Loucy (cell line): Measurements from ENCODE around the gene EIF4H.

ENCODE experiments used
- H2AFZ ChIP-seq: fragments of 200-600 bp; sonication (generic); 2 replicates; pipeline ENCODE4 v1.6.0; 2016; ENCODE audit warnings: antibody characterized with exemption, mild to moderate bottlenecking, low read length, moderate library complexity
- H3F3A ChIP-seq: fragments of 200-600 bp; 2 replicates; pipeline ENCODE4 v1.6.0; 2016; ENCODE audit warnings: antibody characterized with exemption, low read depth, mild to moderate bottlenecking
- H3K27me3 ChIP-seq: fragments of 200-600 bp; sonication (generic); 2 replicates; pipeline ENCODE4 v1.6.1; 2014; ENCODE audit warnings: low read length, mild to moderate bottlenecking; ENCODE audit not compliant: insufficient read depth, poor library complexity, severe bottlenecking
- H3K36me3 ChIP-seq: fragments of 200-600 bp; sonication (generic); 2 replicates; pipeline ENCODE4 v1.6.1; 2016; ENCODE audit warnings: low read length; ENCODE audit not compliant: insufficient read depth
- H3K4me1 ChIP-seq: fragments of 200-600 bp; sonication (generic); 2 replicates; pipeline ENCODE4 v1.5.1; 2014; ENCODE audit warnings: low read length, mild to moderate bottlenecking; ENCODE audit not compliant: insufficient read depth, poor library complexity, severe bottlenecking
- H3K4me2 ChIP-seq: fragments of 200-600 bp; sonication (generic); 2 replicates; pipeline ENCODE4 v1.6.0; 2014; ENCODE audit warnings: antibody characterized with exemption, low read length, low read depth, mild to moderate bottlenecking; ENCODE audit not compliant: poor library complexity, severe bottlenecking
- H3K4me3 ChIP-seq: fragments of 200-600 bp; sonication (generic); 2 replicates; pipeline ENCODE4 v1.5.1; 2014; ENCODE audit warnings: low read length, mild to moderate bottlenecking, mixed read lengths; ENCODE audit not compliant: poor library complexity, severe bottlenecking
- H3K79me2 ChIP-seq: fragments of 200-600 bp; sonication (generic); 2 replicates; pipeline ENCODE4 v1.6.1; 2014; ENCODE audit warnings: low read length; ENCODE audit not compliant: insufficient read depth
- H3K9ac ChIP-seq: fragments of 200-600 bp; sonication (generic); 2 replicates; pipeline ENCODE4 v1.6.0; 2014; ENCODE audit warnings: mild to moderate bottlenecking, low read depth, low read length, moderate library complexity; ENCODE audit not compliant: poor library complexity, severe bottlenecking
- H3K9me2 ChIP-seq: fragments of 200-600 bp; sonication (generic); replicated peaks from 2 replicates; pipeline ENCODE4 v1.6.1; 2016; ENCODE audit warnings: low read depth, low read length, mixed read lengths
- H3K9me3 ChIP-seq: fragments of 200-600 bp; sonication (generic); 2 replicates; pipeline ENCODE4 v1.6.1; 2014; ENCODE audit warnings: mild to moderate bottlenecking, antibody characterized with exemption, low read length, low read depth; ENCODE audit not compliant: insufficient read depth
- H4K20me1 ChIP-seq: fragments of 200-600 bp; sonication (generic); 2 replicates; pipeline ENCODE4 v1.6.0; 2014; ENCODE audit warnings: antibody characterized with exemption, low read length, mild to moderate bottlenecking; ENCODE audit not compliant: insufficient read depth, poor library complexity, severe bottlenecking
- EZH2phosphoT487 ChIP-seq: fragments of 200-600 bp; IDR thresholded peaks from 2 replicates; pipeline ENCODE4 v1.6.1; 2018; ENCODE audit warnings: antibody characterized with exemption, mild to moderate bottlenecking, moderate library complexity, borderline replicate concordance
- TF ChIP-seq, protein P1 (sequence below): fragments of 200-600 bp; sonication (generic); conservative IDR thresholded peaks from 2 replicates; pipeline ENCODE4 v1.5.1; 2014; ENCODE audit warnings: mild to moderate bottlenecking, antibody characterized with exemption, low read length

EIF4H gene

DNA sequence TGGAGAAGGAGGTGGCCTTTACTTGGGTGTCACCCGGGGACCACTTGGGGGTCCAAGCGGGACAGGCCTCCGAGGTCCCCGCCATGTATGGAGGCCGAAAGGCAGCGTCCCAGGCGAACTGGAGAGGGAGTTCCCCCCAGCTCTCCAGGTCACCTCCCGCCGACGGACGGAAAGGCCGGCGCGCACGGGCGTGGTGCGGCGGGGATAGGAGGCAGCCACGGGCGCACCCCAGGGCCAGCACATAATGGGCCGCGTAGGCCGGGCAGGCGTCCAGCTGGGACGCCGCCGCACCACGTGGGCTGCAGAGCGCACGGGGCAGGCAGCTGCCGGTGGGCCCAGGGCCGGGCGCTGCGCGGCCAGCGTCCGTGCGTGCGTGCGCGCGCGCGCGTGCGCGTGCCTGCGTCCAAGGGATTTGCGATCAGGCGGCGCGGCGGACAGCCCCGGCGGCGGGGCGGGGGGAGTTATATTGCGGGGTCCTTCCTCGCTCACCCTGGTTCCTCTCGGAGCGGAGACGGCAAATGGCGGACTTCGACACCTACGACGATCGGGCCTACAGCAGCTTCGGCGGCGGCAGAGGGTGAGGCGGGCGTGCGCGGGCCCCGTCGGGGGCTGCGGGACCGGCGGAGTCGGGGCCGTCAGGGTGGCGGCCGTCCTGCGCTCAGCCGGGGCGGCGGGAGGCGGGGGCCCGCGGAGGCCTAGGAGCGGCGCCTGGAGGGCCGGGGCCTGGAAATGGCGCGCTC lies at the start of gene EIF4H:
Gene EIF4H, plus strand, starts transcription at position 491 of the 740 bp plus-strand sequence. Its CDS starts 28 bp downstream, at position 519.
- no peaks in the 10 kb centered on the region for H3K9me2 ChIP-seq
- H3K4me1 ChIP-seq = peaks cover 40% of the 10 kb centered on the region
- H3K36me3 ChIP-seq = peaks cover 6% of the 10 kb centered on the region; the same call in 1 of the 2 replicates
- peaks cover 63% of the 10 kb centered on the region for H3K79me2 ChIP-seq
- no peak for TF ChIP-seq EZH2phosphoT487
- TF ChIP-seq, protein P1, sequence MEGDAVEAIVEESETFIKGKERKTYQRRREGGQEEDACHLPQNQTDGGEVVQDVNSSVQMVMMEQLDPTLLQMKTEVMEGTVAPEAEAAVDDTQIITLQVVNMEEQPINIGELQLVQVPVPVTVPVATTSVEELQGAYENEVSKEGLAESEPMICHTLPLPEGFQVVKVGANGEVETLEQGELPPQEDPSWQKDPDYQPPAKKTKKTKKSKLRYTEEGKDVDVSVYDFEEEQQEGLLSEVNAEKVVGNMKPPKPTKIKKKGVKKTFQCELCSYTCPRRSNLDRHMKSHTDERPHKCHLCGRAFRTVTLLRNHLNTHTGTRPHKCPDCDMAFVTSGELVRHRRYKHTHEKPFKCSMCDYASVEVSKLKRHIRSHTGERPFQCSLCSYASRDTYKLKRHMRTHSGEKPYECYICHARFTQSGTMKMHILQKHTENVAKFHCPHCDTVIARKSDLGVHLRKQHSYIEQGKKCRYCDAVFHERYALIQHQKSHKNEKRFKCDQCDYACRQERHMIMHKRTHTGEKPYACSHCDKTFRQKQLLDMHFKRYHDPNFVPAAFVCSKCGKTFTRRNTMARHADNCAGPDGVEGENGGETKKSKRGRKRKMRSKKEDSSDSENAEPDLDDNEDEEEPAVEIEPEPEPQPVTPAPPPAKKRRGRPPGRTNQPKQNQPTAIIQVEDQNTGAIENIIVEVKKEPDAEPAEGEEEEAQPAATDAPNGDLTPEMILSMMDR = no peak
- no peaks in the 10 kb centered on the region for H3F3A ChIP-seq
- H3K4me2 ChIP-seq = peak within 1 kb of the TSS; percentile 96
- peaks cover 45% of the 10 kb centered on the region for H4K20me1 ChIP-seq
- H3K27me3 ChIP-seq = no peaks in the 10 kb centered on the region
- peak within 1 kb of the TSS; percentile 93 for H2AFZ ChIP-seq
- peak within 1 kb of the TSS; percentile 98 for H3K4me3 ChIP-seq
- H3K9me3 ChIP-seq = no peaks in the 10 kb centered on the region
- H3K9ac ChIP-seq = peak within 1 kb of the TSS; percentile 97

DNA sequence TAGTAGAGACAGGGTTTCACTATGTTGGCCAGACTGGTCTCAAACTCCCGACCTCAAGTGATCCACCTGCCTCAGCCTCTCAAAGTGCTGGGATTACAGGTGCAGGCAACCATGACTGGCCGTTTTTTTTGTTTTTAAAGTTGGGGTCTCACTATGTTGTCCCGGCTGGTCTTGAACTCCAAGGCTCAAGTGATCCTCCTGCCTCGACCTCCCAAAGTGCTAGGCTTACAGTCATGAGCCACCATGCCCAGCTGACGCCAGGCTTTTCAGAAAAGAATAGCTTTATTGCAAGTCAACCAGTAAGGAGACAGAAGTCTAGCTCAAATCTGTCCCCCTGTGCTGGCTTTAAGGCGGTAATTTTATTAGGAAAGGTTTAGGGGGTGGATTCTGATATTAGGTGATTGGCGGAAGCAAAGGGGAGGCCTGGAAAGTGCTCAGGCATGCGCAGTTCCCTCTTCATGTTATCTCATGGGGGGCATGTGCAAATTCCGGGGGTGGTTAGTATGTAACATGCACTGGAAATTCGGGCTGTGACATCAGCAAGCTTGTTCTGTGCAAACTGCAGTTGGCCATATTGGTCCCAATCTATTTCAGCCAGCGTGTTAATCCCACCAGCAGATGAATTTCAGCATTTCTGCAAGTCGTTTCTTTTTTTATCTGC lies 47.8 kb upstream of the EIF4H start:
- H3K9ac ChIP-seq = no peak overlapping the region
- H2AFZ ChIP-seq = no peak overlapping the region
- no peaks in the 10 kb centered on the region for H3K27me3 ChIP-seq
- H4K20me1 ChIP-seq = no peaks in the 10 kb centered on the region
- H3K9me2 ChIP-seq = no peaks in the 10 kb centered on the region
- H3K4me1 ChIP-seq = no peaks in the 10 kb centered on the region
- no peaks in the 10 kb centered on the region for H3F3A ChIP-seq
- no peaks in the 10 kb centered on the region; the same call in 1 of the 2 replicates for H3K36me3 ChIP-seq
- no peak for TF ChIP-seq EZH2phosphoT487
- TF ChIP-seq, protein P1 = no peak
- H3K4me2 ChIP-seq = no peak overlapping the region
- H3K9me3 ChIP-seq = no peaks in the 10 kb centered on the region
- no peaks in the 10 kb centered on the region for H3K79me2 ChIP-seq
- no peak overlapping the region for H3K4me3 ChIP-seq

DNA sequence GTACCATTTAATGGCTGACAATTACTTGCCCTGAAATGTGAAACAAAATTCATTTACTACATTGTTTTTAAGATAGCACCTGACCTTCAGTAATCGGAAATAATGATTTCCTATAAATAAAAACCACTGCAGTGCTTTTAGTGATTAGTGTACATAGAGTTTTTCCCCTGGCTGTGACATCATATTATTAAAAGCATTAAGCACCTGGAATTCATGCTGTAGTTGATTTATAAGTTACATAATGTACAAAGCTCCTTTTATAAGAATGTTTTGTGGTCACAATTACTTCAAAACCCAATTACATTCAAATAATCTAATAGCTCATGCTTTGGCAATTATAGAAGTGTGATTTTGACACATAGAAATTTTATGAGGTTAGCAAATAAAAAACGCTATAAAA lies 44.3 kb upstream of the EIF4H start:
- no peaks in the 10 kb centered on the region for H3K9me2 ChIP-seq
- TF ChIP-seq, protein P1 = no peak
- TF ChIP-seq EZH2phosphoT487 = no peak

More for the DNA sequence above, 44.3 kb upstream of the EIF4H start:
- H3K4me2 ChIP-seq = no peak overlapping the region
- no peak overlapping the region for H3K9ac ChIP-seq
- H4K20me1 ChIP-seq = no peaks in the 10 kb centered on the region
- no peak overlapping the region for H2AFZ ChIP-seq
- H3K4me1 ChIP-seq = no peaks in the 10 kb centered on the region
- no peaks in the 10 kb centered on the region for H3K79me2 ChIP-seq
- H3K27me3 ChIP-seq = no peaks in the 10 kb centered on the region
- H3K36me3 ChIP-seq = no peaks in the 10 kb centered on the region
- no peaks in the 10 kb centered on the region for H3K9me3 ChIP-seq
- H3F3A ChIP-seq = no peaks in the 10 kb centered on the region
- no peak overlapping the region for H3K4me3 ChIP-seq
